H9 (cell line): ENCODE measurements around the gene SLC25A31. TPM values are rescaled to one million over a fixed set of nuclear protein-coding genes. Genes with fewer than 3 reads are reported as not detected.
A peak's percentile ranks its signal among the peaks of the same experiment; 100 is the strongest.

Source experiments
- DNase-seq: peaks from one replicate; pipeline ENCODE4 v3.0.0-alpha.2; 2017
- H2AFZ ChIP-seq: one replicate; pipeline ENCODE4 v1.6.1; 2013; ENCODE audit warnings: mild to moderate bottlenecking, low read length, control low read depth, moderate library complexity
- H2AK5ac ChIP-seq: 2 replicates; pipeline ENCODE4 v1.6.1; 2013; ENCODE audit warnings: low read length, control low read depth, mixed read lengths; ENCODE audit not compliant: insufficient read length
- H2BK120ac ChIP-seq: one replicate; pipeline ENCODE4 v1.6.1; 2013; ENCODE audit warnings: low read depth, mild to moderate bottlenecking, low read length, control low read depth, inconsistent platforms; ENCODE audit not compliant: poor library complexity, severe bottlenecking
- H2BK12ac ChIP-seq: 2 replicates; pipeline ENCODE4 v1.6.1; 2013; ENCODE audit warnings: low read length, control low read depth, mixed read lengths, low read depth; ENCODE audit not compliant: insufficient read length
- H2BK15ac ChIP-seq: 2 replicates; pipeline ENCODE4 v1.6.1; 2013; ENCODE audit warnings: low read depth, low read length, control low read depth
- H2BK20ac ChIP-seq: one replicate; pipeline ENCODE4 v1.6.1; 2013; ENCODE audit warnings: low read depth, mild to moderate bottlenecking, low read length, control low read depth, inconsistent platforms; ENCODE audit not compliant: poor library complexity, severe bottlenecking
- H2BK5ac ChIP-seq: 2 replicates; pipeline ENCODE4 v1.6.1; 2013; ENCODE audit warnings: low read length, control low read depth, mixed read lengths; ENCODE audit not compliant: insufficient read length
- H3K14ac ChIP-seq: 2 replicates; pipeline ENCODE4 v1.6.1; 2013; ENCODE audit warnings: low read length, control low read depth; ENCODE audit not compliant: insufficient read depth
- H3K18ac ChIP-seq: 2 replicates; pipeline ENCODE4 v1.6.1; 2013; ENCODE audit warnings: low read depth, mild to moderate bottlenecking, mixed read lengths, low read length, control low read depth; ENCODE audit not compliant: insufficient read length
- H3K23ac ChIP-seq: 2 replicates; pipeline ENCODE4 v1.6.1; 2013; ENCODE audit warnings: low read length, control low read depth, mixed read lengths, low read depth; ENCODE audit not compliant: insufficient read length
- H3K23me2 ChIP-seq: 2 replicates; pipeline ENCODE4 v1.6.1; 2013; ENCODE audit warnings: low read depth, mild to moderate bottlenecking, mixed read lengths, low read length, control low read depth; ENCODE audit not compliant: insufficient read length, poor library complexity, severe bottlenecking
- H3K27ac ChIP-seq: 2 replicates; pipeline ENCODE4 v1.5.1; 2013; ENCODE audit warnings: low read length, control low read depth, mixed read lengths, low read depth; ENCODE audit not compliant: insufficient read length
- H3K27me3 ChIP-seq: 2 replicates; pipeline ENCODE4 v1.6.1; 2013; ENCODE audit warnings: low read length, control low read depth, inconsistent platforms; ENCODE audit not compliant: insufficient read depth
- H3K4ac ChIP-seq: 2 replicates; pipeline ENCODE4 v1.6.1; 2013; ENCODE audit warnings: low read depth, mild to moderate bottlenecking, control low read depth, inconsistent platforms, low read length, moderate library complexity
- H3K4me1 ChIP-seq: 2 replicates; pipeline ENCODE4 v1.6.1; 2013; ENCODE audit warnings: low read length, control low read depth, inconsistent platforms; ENCODE audit not compliant: insufficient read depth
- H3K4me2 ChIP-seq: 2 replicates; pipeline ENCODE4 v1.6.1; 2013; ENCODE audit warnings: low read length, control low read depth, mixed read lengths; ENCODE audit not compliant: insufficient read length, insufficient read depth
- H3K56ac ChIP-seq: 2 replicates; pipeline ENCODE4 v1.6.1; 2013; ENCODE audit warnings: low read depth, mild to moderate bottlenecking, mixed read lengths, low read length, control low read depth; ENCODE audit not compliant: insufficient read length
- H3K79me1 ChIP-seq: 2 replicates; pipeline ENCODE4 v1.6.1; 2013; ENCODE audit warnings: low read depth, mild to moderate bottlenecking, moderate library complexity, low read length, control low read depth, inconsistent platforms; ENCODE audit not compliant: insufficient read depth, poor library complexity, severe bottlenecking
- H3K79me2 ChIP-seq: 2 replicates; pipeline ENCODE4 v1.6.1; 2013; ENCODE audit warnings: low read length, control low read depth, inconsistent platforms; ENCODE audit not compliant: insufficient read depth
- H3K9ac ChIP-seq: 2 replicates; pipeline ENCODE4 v1.6.1; 2013; ENCODE audit warnings: low read length, control low read depth, mixed read lengths; ENCODE audit not compliant: insufficient read length; ENCODE audit errors: extremely low read depth
- H3K9me3 ChIP-seq: one replicate; pipeline ENCODE4 v1.6.1; 2013; ENCODE audit warnings: low read depth, low read length, inconsistent platforms; ENCODE audit not compliant: control insufficient read depth
- H3T11ph ChIP-seq: one replicate; pipeline ENCODE4 v1.6.1; 2013; ENCODE audit warnings: mild to moderate bottlenecking, low read length, control low read depth, inconsistent platforms
- H4K20me1 ChIP-seq: one replicate; pipeline ENCODE4 v1.6.1; 2013; ENCODE audit not compliant: control insufficient read depth, insufficient read length, insufficient read depth
- H4K5ac ChIP-seq: 2 replicates; pipeline ENCODE4 v1.6.1; 2013; ENCODE audit warnings: low read depth, mild to moderate bottlenecking, mixed read lengths, low read length, control low read depth; ENCODE audit not compliant: insufficient read length
- H4K8ac ChIP-seq: replicated peaks from 2 replicates; pipeline ENCODE4 v1.6.1; 2013; ENCODE audit warnings: low read length, control low read depth, mixed read lengths, low read depth; ENCODE audit not compliant: insufficient read length
- H4K91ac ChIP-seq: 2 replicates; pipeline ENCODE4 v1.6.1; 2013; ENCODE audit warnings: low read depth, mild to moderate bottlenecking, moderate library complexity, mixed read lengths, low read length, control low read depth; ENCODE audit not compliant: insufficient read length
- H3K27ac Mint-ChIP-seq, 3 experiments: 2 replicates in 2 of 3; 3 replicates in 1 of 3; pipeline ENCODE4 v1.8.0; 2020 to 2021; ENCODE audit warnings: mixed read lengths in 3 of 3, mild to moderate bottlenecking in 1 of 3, moderate library complexity in 1 of 3
- H3K27me3 Mint-ChIP-seq: 2 replicates; pipeline ENCODE4 v1.8.0; 2021; ENCODE audit warnings: low read depth, mild to moderate bottlenecking, moderate library complexity, mixed read lengths
- H3K36me3 Mint-ChIP-seq, 3 experiments: 2 replicates in 2 of 3; 3 replicates in 1 of 3; pipeline ENCODE4 v1.8.0; 2020 to 2021; ENCODE audit warnings: low read depth in 3 of 3, mixed read lengths in 3 of 3; ENCODE audit not compliant: insufficient read depth in 1 of 3
- H3K4me1 Mint-ChIP-seq, 2 experiments: 2 replicates each; pipeline ENCODE4 v1.8.0; 2020; ENCODE audit warnings: mixed read lengths in 2 of 2
- H3K4me3 Mint-ChIP-seq, 2 experiments: 2 replicates in 1 of 2; 3 replicates in 1 of 2; pipeline ENCODE4 v1.8.0; 2020 to 2021; ENCODE audit warnings: mild to moderate bottlenecking in 2 of 2, mixed read lengths in 2 of 2, moderate library complexity in 1 of 2
- H3K9me3 Mint-ChIP-seq, 2 experiments: 2 replicates in 1 of 2; 3 replicates in 1 of 2; pipeline ENCODE4 v1.8.0; 2020; ENCODE audit warnings: mild to moderate bottlenecking in 2 of 2, mixed read lengths in 2 of 2, moderate library complexity in 1 of 2
- CTCF ChIP-seq: fragments of 200-600 bp; sonication (generic); conservative IDR thresholded peaks from 3 replicates; pipeline ENCODE4 v1.8.0; 2021; ENCODE audit warnings: antibody characterized with exemption, mild to moderate bottlenecking
- WGBS: extraction: QIAGEN DNeasy Blood & Tissue Kit; methylation state at CpG from one replicate; pipeline ENCODE4 v1.1.7; 2013; ENCODE audit warnings: missing lambda C conversion rate, low lambda C conversion rate, mixed read lengths; ENCODE audit not compliant: insufficient read length; ENCODE audit errors: extremely low coverage; 5-methylcytosine and 5-hydroxymethylcytosine counted together
- total RNA-seq: library from RNA; stranded (reverse); gene quantifications from 2 replicates; pipeline ENCODE4 v1.2.1, GENCODE V29; 2021

SLC25A31 gene
- total RNA-seq, 1 experiment from 2014 or later: not detected

- peak; percentile 68 for TF ChIP-seq CTCF
- H3K4me1 Mint-ChIP-seq: peaks cover 8 to 10% of the 10 kb centered on the region in 2 experiments; a peak in 3 of 4 replicates
These were observed 58.3 kb downstream of the SLC25A31 start for GRCh38 chr4:127788517-127788916.

More at GRCh38 chr4:127788517-127788916, 58.3 kb downstream of the SLC25A31 start:
- Histone ChIP-seq H3K56ac (no peak overlapping the region), H3K9me3 (no peaks in the 10 kb centered on the region), H3K79me1 (no peaks in the 10 kb centered on the region), H4K5ac (no peak overlapping the region), H2AK5ac (no peak overlapping the region), H3K18ac (no peak overlapping the region), H2BK5ac (no peak overlapping the region), H3K27ac (no peak overlapping the region), H3K23ac (no peak overlapping the region), H2AFZ (no peak overlapping the region), H3K23me2 (no peaks in the 10 kb centered on the region), H4K20me1 (no peaks in the 10 kb centered on the region), H3K4ac (no peak overlapping the region), H3T11ph (no peak overlapping the region), H2BK15ac (no peak overlapping the region), H3K4me1 (no peaks in the 10 kb centered on the region), H3K4me2 (no peak overlapping the region), H3K9ac (no peak overlapping the region), H3K79me2 (no peaks in the 10 kb centered on the region), H2BK12ac (no peak overlapping the region), H4K91ac (no peak overlapping the region), H4K8ac (no peak overlapping the region), H3K27me3 (no peaks in the 10 kb centered on the region; the same call in 1 of the 2 replicates), H2BK20ac (no peak overlapping the region), H2BK120ac (no peak overlapping the region), H3K14ac (no peak overlapping the region)
- Mint-ChIP-seq H3K9me3 (no peaks in the 10 kb centered on the region), H3K27ac (no peak overlapping the region), H3K4me3 (no peak overlapping the region), H3K27me3 (peaks cover 11% of the 10 kb centered on the region), H3K36me3 (no peaks in the 10 kb centered on the region)
- no CpG with 5 or more reads among the region's 2 CpGs for WGBS
- no peak for DNase-seq
